Muscle layer of colon (tissue), 2 donors: ENCODE results near the gene CLSTN1.

Experiments
- H3K27ac ChIP-seq: one replicate; pipeline ENCODE4 v1.7.0; 2013; ENCODE audit warnings: low read depth, mild to moderate bottlenecking, low read length, moderate library complexity
- H3K27me3 ChIP-seq, 2 donors: one replicate each; pipeline ENCODE4 v1.7.0; 2013; ENCODE audit warnings: low read length in 2 of 2, mild to moderate bottlenecking in 2 of 2; ENCODE audit not compliant: insufficient read depth in 2 of 2, control insufficient read depth in 1 of 2
- H3K36me3 ChIP-seq: one replicate; pipeline ENCODE4 v1.7.0; 2013; ENCODE audit warnings: mild to moderate bottlenecking, low read length; ENCODE audit not compliant: insufficient read depth
- H3K4me1 ChIP-seq: one replicate; pipeline ENCODE4 v1.7.0; 2013; ENCODE audit warnings: mild to moderate bottlenecking, low read length; ENCODE audit not compliant: insufficient read depth
- H3K4me3 ChIP-seq, 2 donors: one replicate each; pipeline ENCODE4 v1.7.0; 2013; ENCODE audit warnings: low read length in 2 of 2, low read depth in 1 of 2, mild to moderate bottlenecking in 1 of 2, moderate library complexity in 1 of 2
- H3K9ac ChIP-seq: one replicate; pipeline ENCODE4 v1.7.0; 2013; ENCODE audit warnings: low read length
- H3K9me3 ChIP-seq: one replicate; pipeline ENCODE4 v1.7.0; 2013; ENCODE audit warnings: mild to moderate bottlenecking, low read length
- donor health status: abdominal sarcoma.
- donor health status: Adenocarcinoma of cecum.

The CLSTN1 gene

DNA sequence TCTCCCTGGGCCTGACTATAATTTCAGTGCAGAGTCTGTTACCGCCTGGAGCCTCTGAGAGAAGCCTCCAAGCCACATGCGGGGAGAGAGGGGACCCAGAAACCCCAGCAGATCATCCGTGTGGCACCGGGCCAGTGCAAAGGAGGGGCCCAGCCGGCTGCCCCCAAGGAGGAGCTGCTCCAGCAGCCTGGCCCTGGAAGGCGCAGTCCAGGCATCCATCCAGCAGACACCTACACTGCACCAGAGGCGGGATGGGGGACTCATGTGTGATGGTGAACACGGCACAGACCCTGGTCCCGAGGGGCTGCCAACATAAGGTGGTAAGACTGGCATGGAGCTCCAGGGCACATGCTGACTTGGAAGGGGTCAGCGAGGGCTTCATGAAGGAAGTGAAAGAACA, 39.6 kb upstream of the CLSTN1 start:
- Histone ChIP-seq H3K27ac (no peak overlapping the region), H3K9ac (no peak overlapping the region), H3K4me1 (no peaks in the 10 kb centered on the region), H3K4me3 (no peak overlapping the region), H3K36me3 (peaks cover 14% of the 10 kb centered on the region), H3K27me3 (no peaks in the 10 kb centered on the region), H3K9me3 (no peaks in the 10 kb centered on the region)

DNA sequence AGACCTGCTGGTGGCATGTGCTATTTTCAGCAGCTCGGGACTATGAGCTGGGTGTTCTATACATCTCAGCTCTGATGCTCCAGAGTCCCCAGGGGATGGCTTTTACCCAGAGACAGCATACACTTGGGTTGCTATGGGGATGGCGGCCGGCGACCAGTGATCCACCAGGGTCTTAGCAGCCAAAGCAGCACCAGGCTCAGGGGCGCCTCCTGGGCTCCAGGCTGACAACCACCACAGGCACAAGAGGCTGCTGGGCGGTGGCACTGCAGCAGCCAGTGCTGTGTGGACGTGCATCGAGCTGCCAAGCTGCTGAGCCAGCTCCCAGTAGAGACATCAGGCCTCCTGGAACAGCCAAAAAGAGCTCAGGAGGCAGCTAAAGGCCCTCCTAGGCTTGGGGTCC, 37.6 kb upstream of the CLSTN1 start:
- Histone ChIP-seq H3K36me3 (peaks cover 7% of the 10 kb centered on the region), H3K9me3 (no peaks in the 10 kb centered on the region), H3K9ac (no peak overlapping the region), H3K27ac (no peak overlapping the region), H3K4me1 (no peaks in the 10 kb centered on the region), H3K27me3 (no peaks in the 10 kb centered on the region), H3K4me3 (no peak overlapping the region)

DNA sequence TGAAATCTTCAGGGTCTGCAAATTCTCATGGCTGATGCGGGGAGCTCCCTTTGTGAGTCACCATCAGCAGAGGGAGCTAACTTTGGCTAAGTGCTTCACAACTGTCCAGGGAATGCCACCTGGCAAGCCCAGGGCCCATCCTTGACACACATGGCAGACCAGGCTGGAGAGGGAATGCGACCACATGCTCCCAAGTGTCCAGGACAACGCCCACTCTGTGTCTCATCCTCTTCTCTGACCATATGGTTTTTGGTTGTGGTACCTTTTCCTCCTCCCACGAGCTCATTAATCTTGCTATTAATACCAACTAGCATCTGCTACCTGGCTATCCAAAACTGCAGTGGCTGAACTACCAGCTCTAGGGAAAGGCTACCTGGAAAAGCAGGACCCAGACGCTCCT, 37.1 kb upstream of the CLSTN1 start:
- Histone ChIP-seq H3K27ac (no peak overlapping the region), H3K9ac (no peak overlapping the region), H3K9me3 (no peaks in the 10 kb centered on the region), H3K27me3 (no peaks in the 10 kb centered on the region), H3K4me1 (no peaks in the 10 kb centered on the region), H3K36me3 (peaks cover 7% of the 10 kb centered on the region), H3K4me3 (no peak overlapping the region)

DNA sequence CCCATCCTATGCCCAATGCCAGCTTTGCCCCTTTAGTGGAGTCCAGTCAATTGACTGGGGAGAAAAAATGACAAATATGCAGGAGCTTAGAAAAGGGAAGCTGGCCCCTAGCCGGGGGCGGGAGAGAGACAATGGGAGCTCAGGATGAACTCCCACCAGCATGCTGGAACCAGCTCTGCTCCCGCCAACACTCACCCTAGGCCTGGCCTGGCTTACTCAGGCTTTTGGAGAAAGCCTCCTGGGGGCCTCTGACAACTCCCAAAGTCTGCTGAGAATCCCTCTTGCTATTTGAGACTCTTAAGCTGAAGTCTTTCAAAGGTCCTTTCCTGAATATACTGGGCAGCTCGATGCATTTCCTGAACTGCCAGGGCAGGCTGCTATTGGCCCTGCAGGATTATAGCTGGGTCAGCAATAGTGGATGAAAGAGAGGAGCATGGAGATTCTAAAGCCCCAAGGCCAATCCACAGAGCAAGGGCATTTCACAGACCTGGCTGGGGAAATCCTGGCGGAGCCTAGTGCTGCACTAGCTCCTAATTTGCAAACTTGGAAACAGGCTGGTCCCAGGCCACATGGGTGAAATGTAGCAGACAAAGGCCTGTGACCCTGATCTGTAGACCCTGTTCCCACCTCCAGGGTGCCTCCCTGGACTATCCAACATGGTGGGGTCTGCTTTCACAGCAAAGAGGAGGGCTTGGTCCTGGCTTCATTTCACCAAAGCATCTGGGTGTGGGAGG, 35.7 kb upstream of the CLSTN1 start:
- peaks cover 7% of the 10 kb centered on the region for H3K36me3 ChIP-seq
- no peak overlapping the region for H3K27ac ChIP-seq
- H3K4me3 ChIP-seq = no peak overlapping the region
- H3K9ac ChIP-seq = no peak overlapping the region
- H3K4me1 ChIP-seq = no peaks in the 10 kb centered on the region
- no peaks in the 10 kb centered on the region for H3K9me3 ChIP-seq
- no peaks in the 10 kb centered on the region for H3K27me3 ChIP-seq

GRCh38 chr1:9858293-9859035, 34.7 kb upstream of the CLSTN1 start:
- no peak overlapping the region for H3K9ac ChIP-seq
- H3K4me1 ChIP-seq = no peaks in the 10 kb centered on the region
- no peak overlapping the region for H3K27ac ChIP-seq
- H3K27me3 ChIP-seq = no peaks in the 10 kb centered on the region
- H3K4me3 ChIP-seq = no peak overlapping the region
- H3K36me3 ChIP-seq = peaks cover 7% of the 10 kb centered on the region
- no peaks in the 10 kb centered on the region for H3K9me3 ChIP-seq

DNA sequence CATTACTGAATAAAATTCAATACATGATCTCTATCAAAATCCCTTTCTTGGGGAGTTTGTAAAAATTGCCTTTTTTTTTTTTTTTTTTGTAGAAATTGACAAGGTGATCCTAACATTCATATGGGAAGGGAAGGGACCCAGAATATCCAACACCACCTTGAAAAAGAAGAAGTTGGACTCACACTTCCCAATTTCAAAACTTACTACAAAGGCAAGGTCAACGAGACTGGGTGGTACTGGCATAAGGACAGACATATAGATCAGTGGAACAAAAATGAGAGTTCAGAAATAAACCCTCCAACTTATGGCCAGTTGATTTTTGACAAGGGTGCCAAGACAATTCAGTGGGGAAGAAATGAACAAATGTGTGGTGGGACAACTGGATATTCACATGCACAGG, 31.4 kb upstream of the CLSTN1 start:
- no peak overlapping the region for H3K27ac ChIP-seq
- no peaks in the 10 kb centered on the region for H3K9me3 ChIP-seq
- peaks cover 7% of the 10 kb centered on the region for H3K36me3 ChIP-seq
- H3K4me1 ChIP-seq = no peaks in the 10 kb centered on the region
- H3K27me3 ChIP-seq = no peaks in the 10 kb centered on the region
- H3K9ac ChIP-seq = no peak overlapping the region
- no peak overlapping the region for H3K4me3 ChIP-seq

DNA sequence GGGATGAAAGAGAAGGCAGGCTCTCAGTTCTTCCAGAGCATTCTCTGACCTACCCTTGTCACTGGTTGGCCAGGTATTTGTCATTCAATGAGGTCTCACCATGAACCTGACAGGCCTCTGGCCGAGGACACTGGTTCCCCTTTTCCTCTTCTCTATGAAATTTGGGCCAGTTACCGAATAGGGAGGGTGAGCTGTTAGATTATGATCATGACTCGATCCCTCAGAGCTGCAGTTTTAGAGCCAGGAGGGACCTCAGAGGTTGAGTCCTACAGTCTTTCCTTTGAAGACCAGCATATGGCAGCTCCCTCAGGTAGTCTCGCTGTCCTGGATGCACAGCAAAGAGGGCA, 29.5 kb upstream of the CLSTN1 start:
- no peak overlapping the region for H3K27ac ChIP-seq
- no peak overlapping the region for H3K4me3 ChIP-seq
- H3K9me3 ChIP-seq = no peaks in the 10 kb centered on the region
- H3K4me1 ChIP-seq = no peaks in the 10 kb centered on the region
- no peak overlapping the region for H3K9ac ChIP-seq
- H3K27me3 ChIP-seq = no peaks in the 10 kb centered on the region
- H3K36me3 ChIP-seq = no peaks in the 10 kb centered on the region

DNA sequence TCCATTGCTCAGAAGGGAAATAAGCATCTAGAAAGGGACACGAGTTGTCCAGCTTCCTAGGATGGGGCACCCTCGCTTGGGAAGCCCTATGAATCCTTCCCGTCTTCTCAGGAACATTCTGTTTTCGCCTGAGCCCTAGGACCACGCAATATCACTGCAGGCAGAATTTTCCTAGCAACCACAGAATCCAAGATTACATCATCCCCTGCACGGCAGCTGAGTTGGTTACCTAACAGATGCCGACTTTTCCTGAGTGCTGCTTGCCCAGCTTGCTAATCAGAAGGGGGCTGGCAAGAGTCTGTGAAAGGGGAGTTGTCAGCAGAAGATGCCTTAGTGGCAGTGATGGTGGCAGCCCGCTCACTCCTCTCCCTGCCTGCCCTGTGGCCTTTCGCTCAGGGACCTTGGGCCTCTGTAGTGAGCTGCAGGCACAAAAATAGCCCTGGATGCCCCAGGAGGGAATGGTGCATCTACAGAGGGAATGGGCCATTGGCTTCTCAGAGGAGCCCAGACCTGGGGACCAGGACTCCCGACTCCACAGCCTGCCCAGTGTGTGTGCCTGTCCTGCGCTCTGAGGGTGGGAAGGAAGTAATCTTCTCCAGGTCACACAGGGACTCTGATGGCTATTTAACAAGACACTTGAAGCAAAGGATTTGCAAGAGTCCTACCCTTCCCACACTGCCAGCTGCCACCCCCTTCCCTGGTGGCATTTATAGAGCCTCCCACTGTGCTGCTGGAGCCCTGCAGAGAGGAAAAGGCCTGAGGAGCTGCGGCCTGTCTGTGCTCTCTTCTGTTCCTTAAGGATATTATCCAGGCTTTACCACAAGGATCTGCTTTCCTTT, 28.9 kb upstream of the CLSTN1 start:
- Histone ChIP-seq H3K9ac (no peak overlapping the region), H3K36me3 (no peaks in the 10 kb centered on the region), H3K27ac (no peak overlapping the region), H3K4me1 (no peaks in the 10 kb centered on the region), H3K9me3 (no peaks in the 10 kb centered on the region), H3K4me3 (no peak overlapping the region), H3K27me3 (no peaks in the 10 kb centered on the region)

- Histone ChIP-seq H3K27ac (no peak overlapping the region), H3K9me3 (no peaks in the 10 kb centered on the region)
Observed at GRCh38 chr1:9852004-9852403, 28.2 kb upstream of the CLSTN1 start.

DNA sequence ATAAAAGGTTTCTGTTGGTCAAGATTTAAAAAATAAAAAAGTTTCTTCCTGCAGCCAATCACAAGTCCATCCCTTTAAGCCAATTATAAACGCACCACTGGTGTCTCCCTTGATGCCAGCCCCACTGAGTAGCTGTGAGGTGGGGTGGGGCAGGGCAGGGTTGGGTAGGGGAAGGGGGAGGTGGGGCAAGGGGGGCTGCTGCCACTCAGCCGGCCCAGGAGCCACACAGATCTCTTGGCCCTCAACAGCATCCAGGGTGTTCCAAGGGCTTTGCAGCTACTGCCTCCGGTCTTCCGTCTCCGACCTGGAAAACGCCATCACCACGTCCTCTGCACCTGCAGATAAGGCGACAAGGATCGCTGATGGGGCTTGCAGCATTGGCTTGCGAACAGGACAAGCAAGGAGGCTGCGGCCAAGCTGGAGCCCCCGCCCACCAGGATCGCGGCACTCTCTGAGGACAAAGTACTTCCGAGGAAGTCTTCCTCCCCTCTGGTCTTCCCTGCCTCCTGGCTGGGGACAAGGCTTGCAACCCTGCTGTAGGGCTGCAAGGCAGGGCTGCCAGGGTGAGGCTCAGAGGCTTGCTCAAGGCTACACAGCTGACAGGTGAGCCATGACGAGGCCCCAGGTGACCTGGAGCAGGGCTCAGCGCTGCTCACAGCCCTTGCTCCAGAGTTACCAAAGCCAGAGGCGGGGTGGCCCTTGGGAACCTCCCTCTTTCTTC, 26.8 kb upstream of the CLSTN1 start:
- Histone ChIP-seq H3K4me3 (no peak overlapping the region), H3K27ac (no peak overlapping the region), H3K9me3 (no peaks in the 10 kb centered on the region), H3K4me1 (no peaks in the 10 kb centered on the region), H3K36me3 (no peaks in the 10 kb centered on the region), H3K9ac (no peak overlapping the region), H3K27me3 (no peaks in the 10 kb centered on the region)

More at GRCh38 chr1:9852004-9852403, 28.2 kb upstream of the CLSTN1 start:
- Histone ChIP-seq H3K4me3 (no peak overlapping the region), H3K36me3 (no peaks in the 10 kb centered on the region), H3K4me1 (no peaks in the 10 kb centered on the region), H3K27me3 (no peaks in the 10 kb centered on the region), H3K9ac (no peak overlapping the region)
